GM12878 (cell line): ENCODE data around the gene CHCHD6. TPM values are rescaled to one million over a fixed set of nuclear protein-coding genes. Genes with fewer than 3 reads are reported as not detected.

Source experiments
- ATAC-seq: fragments of 200-7000 bp; cut with Tn5 transposase; 3 replicates; pipeline ENCODE4 v1.9.1; 2020; ENCODE audit warnings: mild to moderate bottlenecking, moderate library complexity
- BruUV-seq: library from RNA; stranded (reverse); fragments of 400-500 nt; replicated peaks from 2 replicates; lab custom pipeline; 2021; lab: Mats Ljungman, UMichigan
- CTCF ChIA-PET: fragments of 300-600 bp; sonication (Branson Sonifier 250); formaldehyde crosslinking; extraction: SDS; loops from one replicate; lab custom pipeline; 2021; ENCODE audit warnings: inconsistent platforms; lab: Yijun Ruan, JAX
- POLR2A ChIA-PET: fragments of 350-600 bp; formaldehyde crosslinking; extraction: SDS; loops from one replicate; lab custom pipeline; 2021; ENCODE audit warnings: inconsistent platforms; lab: Charles Lee
- RAD21 ChIA-PET: fragments of 300-600 bp; sonication (Branson Sonifier 250); formaldehyde crosslinking; loops from one replicate; lab custom pipeline; 2023; ENCODE audit warnings: antibody characterized with exemption; ENCODE audit not compliant: unreplicated experiment; lab: Charles Lee
- SMC1A ChIA-PET: fragments of 300-600 bp; sonication (Branson Sonifier 250); formaldehyde crosslinking; loops from one replicate; lab custom pipeline; 2023; ENCODE audit not compliant: unreplicated experiment, uncharacterized antibody; lab: Charles Lee
- DNase-seq: peaks from one replicate; pipeline ENCODE4 v3.0.0-alpha.2; 2011; ENCODE audit warnings: low read depth, low spot score
- FAIRE-seq: peaks from 3 replicates; lab custom pipeline; 2011; peaks lifted over from hg19 to GRCh38; lab: Jason Lieb, UNC
- H2AFZ ChIP-seq: 2 replicates; pipeline ENCODE4 v1.6.0; 2011; ENCODE audit warnings: low read depth, low read length, control low read depth; ENCODE audit not compliant: control insufficient read depth
- H3K27ac ChIP-seq: 2 replicates; pipeline ENCODE4 v1.5.1; 2011; ENCODE audit warnings: control low read depth; ENCODE audit not compliant: control insufficient read depth, insufficient read depth
- H3K27me3 ChIP-seq, 2 experiments: replicated peaks in 1 of 2; 2 replicates each; pipeline versions ENCODE4 v1.6.0 to v1.6.1; 2011; ENCODE audit warnings: low read length in 1 of 2; ENCODE audit not compliant: control insufficient read depth in 2 of 2, insufficient read depth in 2 of 2
- H3K36me3 ChIP-seq, 2 experiments: 2 replicates each; pipeline ENCODE4 v1.5.1; 2011; ENCODE audit warnings: low read length in 1 of 2; ENCODE audit not compliant: control insufficient read depth in 2 of 2, insufficient read depth in 2 of 2
- H3K4me1 ChIP-seq: 2 replicates; pipeline ENCODE4 v1.6.1; 2011; ENCODE audit warnings: mild to moderate bottlenecking, low read length, moderate library complexity, mixed read lengths; ENCODE audit not compliant: control insufficient read depth, insufficient read depth
- H3K4me2 ChIP-seq: 2 replicates; pipeline ENCODE4 v1.6.0; 2011; ENCODE audit warnings: control low read depth; ENCODE audit not compliant: control insufficient read depth, insufficient read depth
- H3K4me3 ChIP-seq: fragments of 200-600 bp; sonication (generic); 2 replicates; pipeline ENCODE4 v1.5.1; 2016
- H3K79me2 ChIP-seq: 2 replicates; pipeline ENCODE4 v1.6.0; 2011; ENCODE audit warnings: low read length; ENCODE audit not compliant: control insufficient read depth, insufficient read depth
- H3K9ac ChIP-seq: 2 replicates; pipeline ENCODE4 v1.8.0; 2011; ENCODE audit warnings: low read length, control low read depth, mixed read lengths; ENCODE audit not compliant: control insufficient read depth, insufficient read depth
- H3K9me3 ChIP-seq: replicated peaks from 3 replicates; pipeline ENCODE4 v1.5.1; 2011; ENCODE audit warnings: mild to moderate bottlenecking, low read length; ENCODE audit not compliant: control insufficient read depth, insufficient read depth
- H4K20me1 ChIP-seq: 2 replicates; pipeline ENCODE4 v1.6.0; 2011; ENCODE audit not compliant: control insufficient read depth, insufficient read depth
- ATF7 ChIP-seq: fragments of 450-650 bp; IDR thresholded peaks from 2 replicates; pipeline ENCODE4 v1.6.1; 2016; ENCODE audit warnings: low read depth, mild to moderate bottlenecking
- CBX3 ChIP-seq: fragments of 200-600 bp; sonication (generic); IDR thresholded peaks from 2 replicates; pipeline ENCODE4 v1.6.1; 2016; ENCODE audit warnings: low read depth, borderline replicate concordance
- IRF4 ChIP-seq: IDR thresholded peaks from 2 replicates; pipeline ENCODE4 v1.6.1; 2011; ENCODE audit warnings: low read depth, low read length
- LARP7 ChIP-seq: fragments of 450-650 bp; IDR thresholded peaks from 2 replicates; pipeline ENCODE4 v1.6.1; 2017; ENCODE audit warnings: mild to moderate bottlenecking
- MTA3 ChIP-seq: IDR thresholded peaks from 2 replicates; pipeline ENCODE4 v1.6.1; 2012; ENCODE audit warnings: low read length, inconsistent platforms, borderline replicate concordance
- MYB ChIP-seq: fragments of 150-350 bp; IDR thresholded peaks from 2 replicates; pipeline ENCODE4 v1.6.1; 2014; ENCODE audit warnings: mild to moderate bottlenecking, low read depth, low read length, borderline replicate concordance
- SMAD5 ChIP-seq: IDR thresholded peaks from 2 replicates; pipeline ENCODE4 v1.6.1; 2016; ENCODE audit warnings: antibody characterized with exemption, low read depth
- SRF ChIP-seq, 2 experiments: IDR thresholded peaks; 2 replicates each; pipeline ENCODE4 v1.6.1; 2011; ENCODE audit warnings: low read depth in 2 of 2, low read length in 2 of 2, mild to moderate bottlenecking in 1 of 2, moderate library complexity in 1 of 2
- SUPT20H ChIP-seq: IDR thresholded peaks from 2 replicates; pipeline ENCODE4 v1.6.1; 2011; ENCODE audit warnings: low read depth, mild to moderate bottlenecking, low read length, moderate library complexity, borderline replicate concordance; ENCODE audit not compliant: control insufficient read depth
- TCF7 ChIP-seq: IDR thresholded peaks from 2 replicates; pipeline ENCODE4 v1.6.1; 2014; ENCODE audit warnings: antibody characterized with exemption, borderline replicate concordance
- ZZZ3 ChIP-seq: IDR thresholded peaks from 2 replicates; pipeline ENCODE4 v1.6.1; 2011; ENCODE audit warnings: low read depth; ENCODE audit not compliant: control insufficient read depth, insufficient read length
- WGBS: methylation state at CpG from one replicate; pipeline ENCODE4 v1.1.6; 2016; ENCODE audit warnings: low lambda C conversion rate; ENCODE audit not compliant: insufficient replicate concordance, insufficient coverage; ENCODE audit errors: missing lambda C conversion rate; 5-methylcytosine and 5-hydroxymethylcytosine counted together
- in situ Hi-C: fragments of 300-500 bp; cut with MboI; formaldehyde crosslinking; loops from 9 replicates; pipeline ENCODE4 v1.14.3; 2018; ENCODE audit warnings: mixed read lengths
- intact Hi-C: fragments of 100-400 bp; cut with micrococcal nuclease; formaldehyde crosslinking; loops from one replicate; pipeline ENCODE4 v1.14.2; 2022; ENCODE audit not compliant: unreplicated experiment
- polyA plus RNA-seq, 11 experiments: library from polyadenylated mRNA; depleted of rRNA in 4 of 11; unstranded in 6 of 11; stranded (reverse) in 5 of 11; fragments of >200 nt; fragmentation: Nextera tagmentation in 4 of 11; fragmentation: Illumina TruSeq in 1 of 11; extraction: Ambion mirVana in 4 of 11; extraction: Trizol in 1 of 11; gene quantifications; 1 replicate in 1 of 11; 2 replicates in 10 of 11; pipeline versions ENCODE4 v1.2.1 to v1.2.3, GENCODE V29; 2011 to 2016; ENCODE audit warnings: inconsistent platforms in 2 of 11, missing spikeins in 2 of 11, low read depth in 1 of 11
- total RNA-seq, 4 experiments: library from RNA; depleted of rRNA in 3 of 4; stranded (reverse); fragments of >200 nt in 3 of 4; fragmentation: Illumina TruSeq in 1 of 4; extraction: Trizol in 1 of 4; gene quantifications; 2 replicates each; pipeline versions ENCODE4 v1.2.1 to v1.2.3, GENCODE V29; 2013 to 2021
- TF ChIP-seq, protein P1 (sequence below): fragments of 450-650 bp; IDR thresholded peaks from 2 replicates; pipeline ENCODE4 v1.6.1; 2016; ENCODE audit warnings: mild to moderate bottlenecking
- TF ChIP-seq, protein P2 (sequence below): fragments of 450-650 bp; IDR thresholded peaks from 2 replicates; pipeline ENCODE4 v1.6.1; 2017; ENCODE audit warnings: borderline replicate concordance
- TF ChIP-seq, protein P3 (sequence below): IDR thresholded peaks from 2 replicates; pipeline ENCODE4 v1.6.1; 2011; ENCODE audit warnings: borderline replicate concordance, low read depth, mild to moderate bottlenecking, moderate library complexity, mixed read lengths, low read length; ENCODE audit not compliant: insufficient read depth; ENCODE audit errors: extremely low read length

CHCHD6 gene
- total and polyA plus RNA-seq, 10 of the 15 experiments (the other 5 are each of a cell fraction or from before 2014, with no cell fraction given) = 2.7 to 16.7 (median 12.3) TPM

DNA sequence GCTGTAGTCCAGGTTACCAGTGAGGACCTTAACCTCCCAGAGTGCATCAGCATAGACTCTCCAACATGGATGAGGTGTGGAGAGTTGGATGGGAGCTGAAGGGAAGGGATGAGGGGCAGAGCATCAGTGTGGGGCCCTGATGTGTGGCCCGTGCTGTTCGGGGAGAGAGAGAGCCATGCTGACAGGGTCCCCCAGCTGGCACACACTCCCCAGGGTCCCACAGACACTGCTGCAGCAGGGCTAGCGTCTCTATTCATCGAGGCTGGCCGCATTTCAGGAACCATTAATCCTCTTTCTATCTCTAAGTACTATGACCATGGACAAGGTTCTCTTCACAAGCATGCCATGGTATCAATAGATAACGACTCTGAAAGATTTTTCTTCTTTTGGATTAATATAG, 192.9 kb downstream of the CHCHD6 start:
- ChIA-PET RAD21 (no interaction called here), POLR2A (no interaction called here)
- DNase-seq (no peak), FAIRE-seq (no peak)
- no peak overlapping the region for H3K9ac ChIP-seq
- H4K20me1 ChIP-seq = no peaks in the 10 kb centered on the region
- no peaks in the 10 kb centered on the region for H3K4me1 ChIP-seq
- H2AFZ ChIP-seq = no peak overlapping the region
- no peak overlapping the region for H3K4me2 ChIP-seq
- no peaks in the 10 kb centered on the region for H3K79me2 ChIP-seq
- no peak overlapping the region for H3K27ac ChIP-seq
- WGBS = 67% methylated on average over 6 of the region's 6 CpGs
- TF ChIP-seq LARP7 = no peak
- no peak for TF ChIP-seq SRF (IDR thresholded peaks at IDR 0.05; ENCODE audit: low read depth in 2 of 2, low read length in 2 of 2)
- TF ChIP-seq, protein P1, sequence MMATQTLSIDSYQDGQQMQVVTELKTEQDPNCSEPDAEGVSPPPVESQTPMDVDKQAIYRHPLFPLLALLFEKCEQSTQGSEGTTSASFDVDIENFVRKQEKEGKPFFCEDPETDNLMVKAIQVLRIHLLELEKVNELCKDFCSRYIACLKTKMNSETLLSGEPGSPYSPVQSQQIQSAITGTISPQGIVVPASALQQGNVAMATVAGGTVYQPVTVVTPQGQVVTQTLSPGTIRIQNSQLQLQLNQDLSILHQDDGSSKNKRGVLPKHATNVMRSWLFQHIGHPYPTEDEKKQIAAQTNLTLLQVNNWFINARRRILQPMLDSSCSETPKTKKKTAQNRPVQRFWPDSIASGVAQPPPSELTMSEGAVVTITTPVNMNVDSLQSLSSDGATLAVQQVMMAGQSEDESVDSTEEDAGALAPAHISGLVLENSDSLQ = no peak
- no peak for TF ChIP-seq SMAD5
- TF ChIP-seq MTA3 = no peak
- no peak for TF ChIP-seq MYB
- TF ChIP-seq TCF7 = no peak
- TF ChIP-seq CBX3 = no peak
- TF ChIP-seq, protein P2, sequence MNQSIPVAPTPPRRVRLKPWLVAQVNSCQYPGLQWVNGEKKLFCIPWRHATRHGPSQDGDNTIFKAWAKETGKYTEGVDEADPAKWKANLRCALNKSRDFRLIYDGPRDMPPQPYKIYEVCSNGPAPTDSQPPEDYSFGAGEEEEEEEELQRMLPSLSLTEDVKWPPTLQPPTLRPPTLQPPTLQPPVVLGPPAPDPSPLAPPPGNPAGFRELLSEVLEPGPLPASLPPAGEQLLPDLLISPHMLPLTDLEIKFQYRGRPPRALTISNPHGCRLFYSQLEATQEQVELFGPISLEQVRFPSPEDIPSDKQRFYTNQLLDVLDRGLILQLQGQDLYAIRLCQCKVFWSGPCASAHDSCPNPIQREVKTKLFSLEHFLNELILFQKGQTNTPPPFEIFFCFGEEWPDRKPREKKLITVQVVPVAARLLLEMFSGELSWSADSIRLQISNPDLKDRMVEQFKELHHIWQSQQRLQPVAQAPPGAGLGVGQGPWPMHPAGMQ = no peak
- TF ChIP-seq IRF4 = no peak
- no peak for TF ChIP-seq ATF7
- TF ChIP-seq, protein P3, sequence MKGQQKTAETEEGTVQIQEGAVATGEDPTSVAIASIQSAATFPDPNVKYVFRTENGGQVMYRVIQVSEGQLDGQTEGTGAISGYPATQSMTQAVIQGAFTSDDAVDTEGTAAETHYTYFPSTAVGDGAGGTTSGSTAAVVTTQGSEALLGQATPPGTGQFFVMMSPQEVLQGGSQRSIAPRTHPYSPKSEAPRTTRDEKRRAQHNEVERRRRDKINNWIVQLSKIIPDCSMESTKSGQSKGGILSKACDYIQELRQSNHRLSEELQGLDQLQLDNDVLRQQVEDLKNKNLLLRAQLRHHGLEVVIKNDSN = no peak
- no peak for TF ChIP-seq ZZZ3
- TF ChIP-seq SUPT20H = no peak
- TF ChIP-seq, all 136 proteins: peak for 0
- in situ Hi-C loops = no loop called here
- Histone ChIP-seq H3K4me3 (no peak overlapping the region), H3K36me3 (no peaks in the 10 kb centered on the region), H3K9me3 (no peaks in the 10 kb centered on the region), H3K27me3 (no peaks in the 10 kb centered on the region)
- BruUV-seq = no TSS peak
- ChIA-PET SMC1A (no interaction called here), CTCF (interaction anchor here (0.7 to 1.5 kb wide), 2 partner anchors 9 to 223 kb away, joined by 3 to 5 read pairs; no protein-coding TSS in a partner anchor)
- intact Hi-C loops = no loop called here
- no peak for ATAC-seq
